T follicular helper cell (primary cell): Measurements from ENCODE around the gene RYR1.

Source experiments
- DNase-seq: peaks from one replicate; pipeline ENCODE4 v3.0.0-alpha.2; 2020; ENCODE audit warnings: low read depth
- total RNA-seq, 2 experiments: gene quantifications; one replicate each; lab custom pipeline; 2026; lab: John Stamatoyannopoulos, UW

RYR1 gene
- 7.0 to 38.5 reads per million in 2 experiments for total RNA-seq

- no peak for DNase-seq
Observed at GRCh38 chr19:38433268-38433733, at the start of gene RYR1. RYR1 (plus strand) TSS chr19:38433691; CDS start chr19:38433830, 139 bp downstream.

GRCh38 chr19:38383743-38384142 lies 49.7 kb upstream of the RYR1 start:
- DNase-seq = no peak

- DNase-seq = no peak
Observed at GRCh38 chr19:38384209-38385027, 49.1 kb upstream of the RYR1 start.

GRCh38 chr19:38385057-38385803 lies 48.3 kb upstream of the RYR1 start:
- no peak for DNase-seq

GRCh38 chr19:38385804-38386257 lies 47.7 kb upstream of the RYR1 start:
- DNase-seq = no peak

- no peak for DNase-seq
Observed at GRCh38 chr19:38386300-38386970, 47.1 kb upstream of the RYR1 start.

- no peak for DNase-seq
Observed at GRCh38 chr19:38386971-38387549, 46.4 kb upstream of the RYR1 start.

- peak; percentile 71 for DNase-seq
Observed at GRCh38 chr19:38387550-38388348, 45.7 kb upstream of the RYR1 start, which contains the start of gene GGN. GGN (minus strand) TSS chr19:38388034; CDS start chr19:38387261, 773 bp downstream.

- no peak for DNase-seq
Observed at GRCh38 chr19:38388349-38389100, 45.0 kb upstream of the RYR1 start, which contains the start of gene SPRED3. SPRED3 (plus strand) TSS chr19:38388697; CDS start chr19:38390303, 1,606 bp downstream.

- no peak for DNase-seq
Observed at GRCh38 chr19:38389101-38389925, 44.2 kb upstream of the RYR1 start.

GRCh38 chr19:38389957-38390924 lies 43.2 kb upstream of the RYR1 start:
- DNase-seq = no peak

GRCh38 chr19:38391911-38392464 lies 41.5 kb upstream of the RYR1 start:
- DNase-seq = no peak

GRCh38 chr19:38392707-38393308 lies 40.7 kb upstream of the RYR1 start:
- DNase-seq = no peak

- DNase-seq = peak; percentile 53
Observed at GRCh38 chr19:38394488-38394887, 39.0 kb upstream of the RYR1 start.

- DNase-seq = no peak
Observed at GRCh38 chr19:38395381-38396114, 37.9 kb upstream of the RYR1 start.

GRCh38 chr19:38399081-38399480 lies 34.4 kb upstream of the RYR1 start:
- DNase-seq = no peak
